Motor neuron (in vitro differentiated cells): ENCODE results near the gene SNRNP48. TPM values are rescaled to one million over a fixed set of nuclear protein-coding genes. Genes with fewer than 3 reads are reported as not detected.
A peak's percentile ranks its signal among the peaks of the same experiment; 100 is the strongest.

Experiments used
- ATAC-seq, 8 experiments: fragments of 200-7000 bp; cut with Tn5 transposase; replicated peaks in 6 of 8; 2 replicates each; pipeline ENCODE4 v1.8.0; 2021; ENCODE audit warnings: mild to moderate bottlenecking in 8 of 8, moderate library complexity in 8 of 8
- H3K27ac ChIP-seq, 2 donors: fragments of 250-450 bp; sonication (Bioruptor Pico); 2 replicates each; pipeline ENCODE4 v1.9.0; 2021; ENCODE audit warnings: antibody characterized with exemption in 2 of 2, mild to moderate bottlenecking in 2 of 2, moderate library complexity in 1 of 2
- H3K4me1 ChIP-seq, 2 donors: fragments of 250-450 bp; sonication (Bioruptor Pico); replicated peaks in 1 of 2; 2 replicates each; pipeline ENCODE4 v1.6.1; 2021; ENCODE audit warnings: antibody characterized with exemption in 2 of 2, mild to moderate bottlenecking in 2 of 2, moderate library complexity in 1 of 2
- H3K4me3 ChIP-seq, 5 donors: fragments of 250-450 bp; sonication (Bioruptor Pico); 2 replicates each; pipeline ENCODE4 v1.9.0; 2021; ENCODE audit warnings: antibody characterized with exemption in 5 of 5, mild to moderate bottlenecking in 5 of 5, moderate library complexity in 4 of 5
- WGBS, 10 experiments: fragments of 450-650 bp; shearing (Covaris generic); methylation state at CpG; one replicate each; pipeline ENCODE4 v1.0.0; 2022; 5-methylcytosine and 5-hydroxymethylcytosine counted together
- in situ Hi-C, 9 experiments: fragments of 400-800 bp; cut with MboI; loops; one replicate each; pipeline ENCODE4 v1.15.0; 2021; ENCODE audit warnings: low sequenced_read_pairs in 9 of 9, low pct_unique_long_range_greater_than_20kb in 2 of 9; ENCODE audit not compliant: unreplicated experiment in 9 of 9
- total RNA-seq, 8 experiments: library from RNA; unstranded; fragments of 300-600 nt; gene quantifications; 2 replicates each; pipeline versions ENCODE4 v1.2.3 to v1.2.4, GENCODE V29; 2022

SNRNP48 gene
- total RNA-seq, 8 experiments from 2014 or later, result 8.5 to 16.3 (median 9.5) TPM

DNA sequence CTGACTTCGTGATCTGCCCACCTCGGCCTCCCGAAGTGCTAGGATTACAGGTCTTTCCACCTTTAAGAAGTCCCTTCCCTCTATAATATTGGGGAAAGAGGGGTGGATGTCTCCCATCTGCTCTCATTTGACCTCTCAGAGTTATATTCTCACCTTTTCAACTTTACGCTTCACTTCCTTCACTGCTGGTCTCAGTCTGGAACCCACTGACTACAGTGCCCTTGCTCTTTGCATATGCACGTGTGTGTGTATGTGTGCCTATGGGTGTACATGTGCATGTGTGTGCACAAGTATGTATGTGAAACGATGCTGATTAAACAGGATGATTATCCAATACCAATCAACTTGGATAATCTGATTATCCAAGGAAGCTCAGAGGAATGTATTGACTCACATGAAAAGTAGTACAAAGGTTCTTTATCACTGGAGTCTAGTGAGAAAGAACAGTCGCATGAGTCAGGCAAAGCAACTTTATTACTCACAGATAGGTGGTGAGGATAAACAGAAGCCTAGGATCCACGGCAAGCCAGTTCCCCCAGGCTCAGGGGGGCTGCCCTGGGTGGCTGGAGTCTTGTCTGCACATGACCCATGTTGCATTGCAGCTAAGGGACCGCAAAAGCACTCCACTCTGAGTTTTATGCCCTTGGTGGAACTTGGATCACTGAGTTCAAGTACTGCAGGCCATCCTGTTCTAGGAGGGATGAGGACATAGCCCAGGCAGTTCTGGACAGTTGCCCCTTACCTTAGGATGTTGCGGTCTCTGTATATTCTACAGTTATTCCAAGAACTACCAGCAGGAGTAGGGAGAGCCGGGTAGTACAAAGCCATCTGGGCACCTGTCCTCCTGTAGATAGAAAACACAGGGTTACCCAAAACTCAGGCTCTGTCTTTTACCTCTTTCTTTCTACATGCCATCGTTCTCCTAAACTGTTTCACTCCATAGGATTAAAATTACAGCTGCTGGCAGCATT, 50.9 kb downstream of the SNRNP48 start:
- in situ Hi-C loops, result no loop called here
- ATAC-seq, result peak in 1 of 8 experiments; percentile 75
- H3K27ac ChIP-seq, result no peak overlapping the region
- no peak overlapping the region for H3K4me3 ChIP-seq
- WGBS, 10 experiments, result 33 to 100% (median 81%) methylated on average over 1 to 9 of the region's 12 CpGs; no CpG with 5 or more reads in 2 of the 10 experiments
- no peaks in the 10 kb centered on the region for H3K4me1 ChIP-seq

DNA sequence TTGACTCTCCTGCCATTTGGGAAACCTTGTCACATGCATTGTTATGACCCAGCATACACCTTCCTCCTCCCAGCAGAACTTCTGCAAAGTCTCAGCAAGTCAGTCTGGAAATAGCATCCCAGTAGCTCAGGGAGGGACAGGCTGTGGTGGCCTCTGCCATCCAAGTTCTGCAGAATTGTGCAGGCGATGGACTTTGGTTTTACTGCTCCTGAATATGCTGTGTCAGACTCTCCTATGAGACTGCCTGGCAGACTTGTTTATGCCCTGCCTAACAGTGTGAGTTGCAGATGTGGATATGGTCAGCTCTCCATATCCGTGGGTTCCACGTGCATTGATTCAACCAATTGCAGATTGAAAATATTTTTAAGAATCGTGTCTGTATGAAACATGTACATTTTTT, 52.8 kb downstream of the SNRNP48 start:
- in situ Hi-C loops, result no loop called here
- no peak overlapping the region for H3K4me3 ChIP-seq
- no peaks in the 10 kb centered on the region for H3K4me1 ChIP-seq
- no peak overlapping the region for H3K27ac ChIP-seq
- 0 to 84% (median 74%) methylated on average over 1 to 4 of the region's 4 CpGs; no CpG with 5 or more reads in 3 of the 10 experiments for WGBS, 10 experiments
- ATAC-seq, result peak in 3 of 8 experiments; percentile 71 to 94 (median 78)

DNA sequence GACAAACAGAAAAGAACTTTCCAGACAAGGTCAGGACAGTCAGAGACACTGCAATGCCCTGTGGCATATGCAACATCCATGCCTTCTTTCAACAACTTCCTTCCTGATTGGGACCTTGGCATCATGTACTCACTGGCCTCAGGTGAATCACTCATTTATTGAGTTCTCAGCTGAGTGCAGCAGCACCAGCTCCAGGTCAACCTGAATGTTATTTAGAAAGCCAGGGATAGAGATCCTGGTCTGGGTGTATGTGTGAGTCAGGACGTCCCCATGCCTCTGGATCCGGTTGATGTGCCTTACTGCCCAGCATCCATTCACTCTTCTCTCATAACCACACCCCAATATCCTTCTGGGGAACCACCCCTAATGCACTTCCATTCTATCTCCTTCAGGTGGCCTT, 54.4 kb downstream of the SNRNP48 start:
- in situ Hi-C loops, result no loop called here
- ATAC-seq, result peak in 2 of 8 experiments; percentile 39 to 79
- Histone ChIP-seq H3K4me3 (no peak overlapping the region), H3K27ac (no peak overlapping the region), H3K4me1 (no peaks in the 10 kb centered on the region)
- WGBS, 10 experiments, result 0 to 83% (median 17%) methylated on average over 1 to 2 of the region's 2 CpGs; no CpG with 5 or more reads in 7 of the 10 experiments

DNA sequence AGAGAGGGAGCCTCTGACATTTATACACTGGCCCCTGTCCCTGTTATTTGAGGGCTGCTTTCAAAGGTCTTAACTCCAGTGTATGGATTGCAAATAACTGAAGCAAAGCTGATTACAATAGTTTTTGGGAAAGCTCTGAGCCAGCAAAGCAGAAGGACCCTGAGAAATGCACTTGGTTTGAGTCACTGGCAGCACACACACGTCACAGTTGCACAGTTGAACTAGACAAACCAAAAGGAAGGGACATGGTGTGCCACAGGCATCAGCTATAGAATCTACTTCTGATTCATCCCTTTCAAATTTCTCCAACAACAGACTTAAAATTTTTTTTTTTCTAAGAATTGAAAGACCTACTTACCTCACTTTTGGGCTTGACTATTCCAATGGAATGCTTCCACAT, 56.4 kb downstream of the SNRNP48 start:
- Histone ChIP-seq H3K4me1 (no peaks in the 10 kb centered on the region), H3K27ac (no peak overlapping the region), H3K4me3 (no peak overlapping the region)
- 43 to 100% (median 57%) methylated on average over 1 of the region's 1 CpG; no CpG with 5 or more reads in 5 of the 10 experiments for WGBS, 10 experiments
- in situ Hi-C loops, result no loop called here
- ATAC-seq, result no peak

DNA sequence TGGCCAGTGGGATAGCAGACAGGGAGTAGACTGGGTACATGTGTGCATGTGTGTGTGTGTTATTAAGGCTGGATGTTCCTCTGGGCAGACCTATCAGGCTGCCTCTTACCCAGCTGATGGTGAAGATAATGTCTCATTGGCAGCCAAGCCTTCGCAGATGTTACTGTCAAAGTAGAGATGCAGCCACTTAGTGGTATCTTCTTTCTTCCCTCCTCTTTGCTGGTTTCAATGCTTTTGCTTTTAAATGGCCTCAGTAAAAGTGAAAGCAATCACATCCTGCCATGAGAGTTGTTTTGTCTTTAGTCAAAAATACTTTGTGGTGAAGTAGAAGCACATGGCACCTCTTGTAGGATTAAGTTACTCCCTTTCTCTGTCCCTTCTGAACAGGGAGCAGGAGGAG, 57.5 kb downstream of the SNRNP48 start:
- in situ Hi-C loops, result no loop called here
- Histone ChIP-seq H3K27ac (no peak overlapping the region), H3K4me3 (no peak overlapping the region), H3K4me1 (no peaks in the 10 kb centered on the region)
- ATAC-seq, result no peak
- 80 to 100% (median 100%) methylated on average over 1 of the region's 1 CpG; no CpG with 5 or more reads in 6 of the 10 experiments for WGBS, 10 experiments

DNA sequence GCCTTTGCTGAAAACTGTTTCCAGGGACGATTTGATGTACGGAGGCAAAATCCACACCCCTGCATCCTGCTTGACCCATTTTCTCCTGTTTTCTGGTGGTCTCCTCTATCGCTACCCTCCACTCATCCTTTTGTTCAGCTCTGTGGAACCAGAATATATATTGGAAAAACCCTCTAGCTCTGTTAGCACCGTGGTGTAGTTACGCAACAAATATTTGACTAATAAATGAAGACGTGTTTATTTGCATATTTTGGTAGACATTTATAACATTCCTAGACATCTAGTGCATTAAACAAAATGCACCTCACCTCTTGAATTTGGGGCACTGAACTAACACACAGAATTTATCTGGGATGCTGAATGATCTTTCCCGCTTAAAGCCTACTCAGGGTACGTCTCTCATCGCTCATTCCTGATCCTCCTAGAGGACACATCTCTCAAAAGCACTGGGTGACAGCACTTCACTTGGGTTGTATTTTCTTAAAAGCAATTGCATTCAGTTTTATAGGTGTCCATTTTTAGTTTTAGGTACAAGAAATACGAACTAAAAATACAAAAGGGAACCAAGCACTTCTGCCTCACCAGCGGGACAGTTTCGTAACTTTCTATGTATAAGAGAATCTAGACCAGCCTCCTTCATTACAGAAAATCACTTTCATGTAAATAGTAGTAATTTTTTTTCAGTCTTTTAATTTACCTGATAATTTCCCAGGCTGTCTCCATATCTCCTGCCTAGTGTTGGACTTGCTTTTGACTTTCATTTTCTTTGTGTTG, 59.2 kb downstream of the SNRNP48 start:
- 72 to 94% (median 83%) methylated on average over 2 to 9 of the region's 12 CpGs; no CpG with 5 or more reads in 1 of the 10 experiments for WGBS, 10 experiments
- Histone ChIP-seq H3K27ac (no peak overlapping the region), H3K4me1 (no peaks in the 10 kb centered on the region), H3K4me3 (no peak overlapping the region)
- no peak for ATAC-seq
- in situ Hi-C loops, result no loop called here

DNA sequence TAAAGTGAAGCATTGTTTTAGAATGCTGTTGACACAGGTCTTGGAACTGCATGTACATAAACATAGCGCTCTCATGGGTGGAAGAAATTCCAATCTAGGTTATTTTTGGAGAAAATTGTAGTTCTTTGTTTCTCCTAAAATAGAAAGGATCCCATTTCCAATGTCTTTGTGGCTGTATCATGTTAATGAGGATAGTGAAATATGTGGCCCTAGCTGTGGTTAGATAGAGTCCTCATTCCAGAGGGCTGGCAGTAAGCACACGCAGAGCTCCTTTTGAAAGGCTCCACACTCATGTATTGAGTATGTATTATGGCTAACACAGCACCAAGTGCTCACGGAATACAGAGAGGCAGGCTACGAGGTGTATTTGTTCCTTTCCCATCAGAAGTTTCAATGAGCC, 60.9 kb downstream of the SNRNP48 start:
- in situ Hi-C loops, result no loop called here
- Histone ChIP-seq H3K27ac (no peak overlapping the region), H3K4me3 (no peak overlapping the region), H3K4me1 (no peaks in the 10 kb centered on the region)
- ATAC-seq, result peak in 3 of 8 experiments; percentile 35 to 64 (median 56)
- WGBS, 10 experiments, result 58 to 97% (median 85%) methylated on average over 1 to 4 of the region's 4 CpGs

DNA sequence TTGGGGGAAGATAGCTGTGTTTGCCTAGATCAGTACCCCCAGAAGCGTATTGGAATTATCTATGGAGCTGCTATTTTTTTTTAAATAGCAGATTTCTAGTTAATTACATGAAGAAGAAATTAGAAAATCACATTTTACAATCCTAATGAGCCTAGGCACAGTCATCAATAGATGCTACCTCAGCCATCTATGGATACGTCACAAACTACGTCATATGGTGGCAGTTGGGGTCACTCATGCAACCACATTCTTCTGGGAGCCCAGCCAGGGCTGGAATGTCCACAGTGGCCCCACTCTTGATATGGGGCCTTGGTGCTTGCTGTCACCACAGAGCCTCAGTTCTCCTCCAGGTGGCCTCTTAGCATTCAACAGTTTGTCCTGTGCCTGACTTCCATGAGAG, 63.0 kb downstream of the SNRNP48 start:
- ATAC-seq, result no peak
- H3K27ac ChIP-seq, result no peak overlapping the region
- H3K4me3 ChIP-seq, result no peak overlapping the region
- 78 to 100% (median 88%) methylated on average over 1 to 3 of the region's 3 CpGs; no CpG with 5 or more reads in 2 of the 10 experiments for WGBS, 10 experiments
- H3K4me1 ChIP-seq, result no peaks in the 10 kb centered on the region
- in situ Hi-C loops, result no loop called here

DNA sequence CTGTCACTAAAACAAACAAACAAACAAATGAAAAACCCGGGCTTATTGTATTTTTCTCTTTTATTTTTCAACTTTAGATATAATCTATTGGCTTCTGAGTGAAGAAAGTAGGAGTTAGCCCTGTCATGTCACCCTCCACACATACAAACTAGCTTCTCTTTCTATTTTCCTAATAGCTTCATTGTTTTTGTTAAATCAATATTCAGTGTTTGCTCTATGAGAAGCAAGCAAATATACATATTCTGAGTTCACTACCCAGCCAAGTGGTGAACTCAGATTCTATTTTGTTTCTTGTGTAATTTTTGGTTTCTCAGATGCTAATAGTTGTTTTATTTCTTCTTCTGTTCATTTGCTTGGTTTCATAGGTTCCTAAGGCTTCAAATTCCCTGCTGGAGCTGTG, 66.4 kb downstream of the SNRNP48 start:
- WGBS, 10 experiments, result 38 to 100% (median 61%) methylated on average over 1 of the region's 1 CpG; no CpG with 5 or more reads in 6 of the 10 experiments
- ATAC-seq, result peak in 3 of 8 experiments; percentile 32 to 53 (median 52)

DNA sequence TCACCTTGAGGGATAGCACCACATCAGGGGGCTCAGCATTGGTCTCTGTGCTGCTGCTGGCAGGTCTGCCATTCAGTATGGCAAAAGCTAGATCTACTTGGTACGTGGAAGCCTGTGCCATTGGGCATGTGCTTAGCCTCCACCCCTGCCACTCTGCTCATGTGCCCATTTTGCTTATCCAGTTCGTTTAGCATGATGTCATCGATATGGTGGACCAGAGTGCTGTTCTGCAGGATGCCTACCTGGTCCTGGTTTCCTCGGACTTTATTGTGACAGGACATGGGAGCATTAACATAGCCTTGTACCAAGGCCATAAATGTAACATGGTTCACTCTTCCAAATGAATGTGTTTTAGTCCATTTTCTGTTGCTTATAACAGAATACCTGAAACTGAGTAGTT, 68.5 kb downstream of the SNRNP48 start:
- 48 to 100% (median 76%) methylated on average over 1 to 4 of the region's 4 CpGs; no CpG with 5 or more reads in 2 of the 10 experiments for WGBS, 10 experiments

More for the DNA sequence above, 66.4 kb downstream of the SNRNP48 start:
- Histone ChIP-seq H3K4me1 (no peaks in the 10 kb centered on the region), H3K27ac (no peak overlapping the region), H3K4me3 (no peak overlapping the region)
- in situ Hi-C loops, result no loop called here

DNA sequence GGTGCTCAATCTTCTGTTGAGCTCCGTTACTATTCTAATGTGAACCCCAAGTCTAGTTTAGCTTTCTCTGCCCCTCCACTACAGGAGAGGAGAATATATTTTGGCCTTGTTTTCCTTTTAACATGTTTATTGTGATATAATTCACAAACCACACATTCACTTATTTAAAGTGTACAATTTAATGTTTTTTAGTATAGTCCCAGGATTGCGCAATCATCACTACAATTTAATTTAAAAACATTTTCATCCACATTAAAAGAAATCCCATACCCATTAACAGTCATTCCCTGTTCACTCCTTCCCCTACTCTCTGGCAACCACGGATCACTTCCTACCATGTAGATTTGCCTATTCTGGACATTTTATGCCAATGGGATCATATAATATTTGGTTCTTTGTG, 71.4 kb downstream of the SNRNP48 start:
- ATAC-seq, result no peak
- Histone ChIP-seq H3K4me3 (no peak overlapping the region), H3K4me1 (no peaks in the 10 kb centered on the region), H3K27ac (no peak overlapping the region)
- WGBS, 10 experiments, result 0 to 100% (median 68%) methylated on average over 1 to 3 of the region's 3 CpGs
- in situ Hi-C loops, result no loop called here

More for the DNA sequence above, 68.5 kb downstream of the SNRNP48 start:
- Histone ChIP-seq H3K27ac (no peak overlapping the region), H3K4me1 (no peaks in the 10 kb centered on the region), H3K4me3 (no peak overlapping the region)
- in situ Hi-C loops, result no loop called here
- no peak for ATAC-seq
